NCI-H526 (cell line): ENCODE results near the gene GRB10.
"Not testable (repeated sequence)": the region's sequence is repeated elsewhere in the genome, so short reads cannot be mapped to it uniquely, and the experiment has no call there.

Experiments
- DNase-seq, 2 experiments: peaks; one replicate each; lab custom pipeline; 2025; lab: John Stamatoyannopoulos, UW

GRB10 gene

DNA sequence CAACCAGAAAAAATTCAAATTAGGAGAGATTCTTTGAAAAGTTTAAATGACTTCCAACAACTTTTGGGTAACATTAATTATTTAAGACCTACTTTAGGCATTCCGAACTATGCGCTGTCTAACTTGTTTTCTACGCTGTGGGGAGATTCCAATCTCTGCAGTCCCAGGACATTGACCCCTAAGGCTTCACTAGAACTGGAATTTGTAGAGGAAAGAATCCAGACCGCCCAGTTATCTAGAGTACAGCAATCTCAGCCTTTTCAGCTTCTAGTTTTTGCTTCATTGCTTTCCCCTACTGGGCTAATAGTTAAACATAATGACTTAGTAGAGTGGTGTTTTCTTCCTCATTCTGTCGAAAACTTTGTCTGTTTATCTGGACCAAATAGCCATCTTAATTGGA lies 202.6 kb downstream of the GRB10 start:
- no peak for DNase-seq

DNA sequence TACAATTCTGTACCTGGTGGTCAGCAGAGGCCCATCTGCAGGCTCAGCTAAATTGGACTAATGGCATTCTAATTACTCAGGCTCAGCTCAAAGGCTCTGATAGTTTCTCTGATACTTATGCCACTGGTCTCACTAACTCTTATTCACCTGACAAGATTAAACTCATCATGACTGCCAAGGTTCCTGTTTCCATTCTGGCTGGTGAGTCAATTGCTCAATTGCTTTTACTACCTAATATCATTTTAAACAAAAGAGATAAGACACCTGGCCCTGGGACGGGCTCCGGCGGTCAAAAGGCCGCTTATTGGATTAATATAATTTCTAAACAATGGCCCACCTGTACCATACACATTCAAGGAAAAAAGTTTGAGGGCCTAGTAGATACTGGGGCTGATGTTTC lies 204.6 kb downstream of the GRB10 start:
- not testable (repeated sequence) for DNase-seq

DNA sequence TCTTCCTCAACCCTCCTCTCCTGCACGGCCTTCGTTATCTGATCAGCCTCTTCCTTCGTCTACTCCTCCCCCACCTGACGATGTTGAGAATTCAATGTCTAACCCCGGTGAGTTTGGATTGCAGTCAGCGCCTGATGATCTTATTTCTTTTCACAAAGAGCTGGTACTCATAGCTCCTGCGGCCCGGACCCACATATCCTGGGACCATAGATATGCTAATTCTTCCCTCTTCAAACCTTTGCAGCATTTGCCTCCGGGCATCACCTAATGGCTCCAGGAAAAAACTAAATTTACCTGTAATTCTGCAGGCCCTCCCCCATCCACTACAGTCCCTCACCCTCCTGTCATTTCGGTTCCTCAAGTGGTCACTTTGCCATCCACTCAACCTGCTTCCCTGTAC lies 205.1 kb downstream of the GRB10 start:
- DNase-seq = no peak

DNA sequence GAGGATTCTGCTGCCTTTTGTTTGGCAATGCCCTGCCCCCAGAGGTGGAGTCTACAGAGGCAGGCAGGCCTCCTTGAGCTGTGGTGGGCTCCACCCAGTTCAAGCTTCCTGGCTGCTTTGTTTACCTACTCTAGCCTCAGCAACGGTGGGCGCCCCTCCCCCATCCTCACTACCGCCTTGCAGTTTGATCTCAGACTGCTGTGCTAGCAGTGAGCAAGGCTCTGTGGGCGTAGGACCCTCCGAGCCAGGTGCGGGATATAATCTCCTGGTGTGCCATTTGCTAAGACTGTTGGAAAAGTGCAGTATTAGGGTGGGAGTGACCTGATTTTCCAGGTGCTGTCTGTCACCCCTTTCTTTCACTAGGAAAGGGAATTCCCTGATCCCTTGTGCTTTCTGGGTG lies 206.3 kb downstream of the GRB10 start:
- DNase-seq = not testable (repeated sequence)

DNA sequence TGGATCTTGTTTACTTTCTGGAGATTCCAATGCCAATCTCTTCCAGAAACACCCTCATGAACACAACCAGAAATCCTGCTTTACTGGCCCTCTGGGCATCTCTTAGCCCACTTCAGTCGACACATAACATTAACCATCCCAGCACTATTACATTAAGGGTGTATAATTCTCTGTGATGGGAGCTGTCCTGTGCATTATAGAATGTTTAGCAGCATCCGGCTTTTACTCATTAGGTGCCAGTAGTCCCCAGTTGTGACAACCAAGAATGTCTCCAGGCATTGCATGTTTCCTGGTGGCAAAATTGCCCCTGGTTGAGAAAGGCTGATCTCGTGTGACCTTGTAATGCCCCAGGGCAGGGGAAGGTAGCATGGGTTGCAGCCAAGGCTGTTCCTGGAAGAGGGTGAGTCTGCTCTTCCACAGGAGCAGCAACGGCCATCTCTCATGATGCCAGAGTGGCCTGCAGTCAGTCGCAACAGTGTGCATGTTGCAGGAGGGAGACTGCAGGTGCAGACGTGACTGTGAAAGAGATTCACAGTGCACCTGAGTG lies 214.9 kb downstream of the GRB10 start:
- DNase-seq = no peak

DNA sequence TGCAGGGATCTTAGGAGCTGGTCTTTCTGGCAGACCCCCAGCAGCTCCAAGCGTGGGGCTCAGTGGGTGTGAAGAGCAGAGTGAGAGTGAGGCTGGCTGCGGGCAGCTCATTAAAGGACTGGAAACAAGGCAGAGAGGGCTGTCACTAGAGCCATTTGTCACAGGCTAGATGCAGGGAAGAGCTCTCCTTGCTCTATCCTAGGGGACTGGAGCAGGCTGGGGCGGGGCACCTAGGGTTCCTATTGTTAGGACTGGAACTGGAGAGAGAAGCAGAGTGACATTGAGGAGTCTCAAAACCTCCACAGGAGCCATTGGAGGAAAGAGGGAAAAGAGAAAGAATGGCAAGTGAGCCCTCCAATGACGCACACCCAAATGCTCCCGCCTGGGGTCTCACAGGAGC lies 216.7 kb downstream of the GRB10 start:
- DNase-seq = no peak

DNA sequence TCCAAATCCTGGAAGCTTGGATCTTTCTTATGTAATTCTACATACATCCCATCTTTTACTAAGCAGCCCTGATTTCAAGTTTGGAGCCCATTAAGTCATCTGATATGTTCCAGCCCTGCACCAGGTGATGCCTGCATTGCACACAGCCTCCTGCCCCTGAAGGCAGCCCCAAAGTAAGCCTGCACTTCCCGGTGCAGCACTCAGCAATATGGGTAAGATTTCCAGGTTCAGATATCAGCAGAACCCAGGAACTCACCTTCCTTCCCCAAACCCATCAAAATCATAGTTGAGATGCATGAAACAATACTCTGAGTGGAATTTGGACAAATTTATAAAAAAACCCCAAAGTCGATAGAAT lies 217.2 kb downstream of the GRB10 start:
- no peak for DNase-seq

DNA sequence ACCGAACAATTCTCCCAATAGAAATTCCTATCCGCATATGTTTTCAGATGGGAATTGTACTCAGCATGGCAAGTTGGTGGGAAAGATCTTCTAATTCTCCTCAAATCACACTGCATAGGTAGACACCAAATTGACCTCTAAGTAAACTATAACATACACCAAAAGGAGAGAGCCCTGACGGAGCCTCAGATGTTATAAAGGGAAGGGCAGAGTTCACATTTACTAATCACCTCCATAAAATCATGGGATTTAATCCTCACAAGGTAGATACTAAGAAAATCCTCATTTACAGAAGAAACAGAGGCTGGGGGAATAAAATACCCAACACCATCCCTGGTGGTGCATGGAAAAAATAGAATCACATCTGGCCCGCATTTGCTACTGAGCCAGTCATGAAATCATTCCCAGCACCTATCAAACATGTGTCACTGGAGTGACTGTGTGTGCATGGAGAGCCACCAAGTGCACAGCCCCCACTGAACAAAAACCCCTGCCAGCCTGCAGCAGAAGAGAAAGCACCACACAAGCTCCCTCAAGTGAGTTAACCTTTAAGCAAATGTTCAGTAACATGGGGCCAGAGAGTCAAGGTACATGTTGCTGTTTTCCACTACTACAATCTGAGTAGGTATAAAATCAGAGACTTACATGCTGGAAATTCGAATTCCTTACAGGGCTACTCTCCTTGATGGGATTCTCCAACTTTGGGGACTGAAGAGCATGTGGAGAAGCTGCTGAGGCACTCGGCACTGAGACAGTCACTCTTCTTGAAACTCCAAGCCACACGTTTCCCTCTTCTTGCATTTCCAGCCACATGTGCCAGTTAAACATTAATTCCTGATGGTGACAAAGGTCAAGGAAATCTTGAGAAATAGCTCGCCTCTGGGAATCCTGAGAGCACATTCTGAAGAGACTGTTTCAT lies 217.8 kb downstream of the GRB10 start, which contains the start of gene DDC:
Gene DDC, minus strand, starts transcription at position 766 of the 919 bp plus-strand sequence. CDS start 21,320 bp downstream, outside the sequence.
- DNase-seq = no peak

DNA sequence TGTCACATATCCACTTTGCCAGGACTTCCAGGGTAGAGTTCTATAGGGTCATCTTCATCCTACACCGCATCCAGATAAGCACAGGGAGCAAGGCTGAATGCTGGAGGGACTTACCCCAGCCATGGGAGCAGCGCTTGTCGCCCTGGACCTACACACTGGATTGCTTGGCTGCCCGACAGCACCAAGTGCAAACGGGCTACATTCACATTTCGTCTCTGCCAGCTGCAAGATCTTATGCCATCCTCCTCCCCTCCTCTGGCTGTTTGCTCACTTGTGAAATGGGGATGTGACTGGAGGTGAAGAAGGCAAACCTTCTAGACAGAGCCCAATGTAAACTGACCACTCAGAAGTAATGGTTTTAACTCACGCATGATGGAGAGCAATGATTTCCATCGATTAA lies 218.5 kb downstream of the GRB10 start:
- no peak for DNase-seq

DNA sequence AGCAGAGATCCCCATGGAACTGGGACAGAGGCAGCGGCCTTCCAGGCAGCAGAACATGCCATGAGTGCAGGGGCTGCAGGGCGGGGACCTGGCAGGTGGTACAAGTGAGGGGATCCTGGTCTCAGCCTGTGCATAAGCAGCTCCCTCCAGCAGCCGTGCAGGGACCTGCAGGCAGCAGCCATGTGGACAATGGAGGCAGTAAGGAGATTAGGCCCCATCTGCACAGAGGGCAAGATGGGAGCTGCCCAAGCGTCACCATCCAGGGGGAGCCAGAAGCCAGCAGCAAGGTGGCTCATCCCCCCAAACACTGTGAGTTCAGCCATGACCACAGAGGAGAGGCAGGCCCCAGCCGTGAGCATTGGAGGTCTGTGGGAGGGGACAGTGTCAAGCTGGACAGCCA lies 220.6 kb downstream of the GRB10 start:
- DNase-seq = no peak

DNA sequence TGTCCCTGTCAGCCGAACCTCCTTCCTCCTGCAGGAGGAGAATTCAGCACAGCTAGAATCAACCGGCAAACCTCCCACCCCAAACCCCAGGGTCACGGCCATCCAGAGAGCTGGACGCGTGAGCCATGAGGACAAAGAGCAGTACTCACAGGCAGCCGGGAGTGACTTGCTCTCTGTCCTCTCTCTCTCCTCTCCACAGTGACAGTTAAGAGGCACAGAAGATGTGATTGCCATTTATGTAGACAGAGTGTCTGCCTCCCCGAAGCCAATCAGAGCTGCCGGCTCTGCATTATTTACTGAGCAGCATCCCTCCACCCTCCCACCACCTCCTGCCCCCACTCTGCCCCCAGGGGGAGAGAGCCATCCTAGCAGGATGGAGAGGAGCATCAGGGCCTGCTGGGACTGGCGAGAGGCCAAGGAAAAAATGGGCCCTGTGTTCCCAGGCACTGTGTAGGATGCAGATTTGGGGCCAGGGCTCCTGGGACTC lies 221.8 kb downstream of the GRB10 start:
- DNase-seq = peak in 1 of 2 experiments; percentile 23

DNA sequence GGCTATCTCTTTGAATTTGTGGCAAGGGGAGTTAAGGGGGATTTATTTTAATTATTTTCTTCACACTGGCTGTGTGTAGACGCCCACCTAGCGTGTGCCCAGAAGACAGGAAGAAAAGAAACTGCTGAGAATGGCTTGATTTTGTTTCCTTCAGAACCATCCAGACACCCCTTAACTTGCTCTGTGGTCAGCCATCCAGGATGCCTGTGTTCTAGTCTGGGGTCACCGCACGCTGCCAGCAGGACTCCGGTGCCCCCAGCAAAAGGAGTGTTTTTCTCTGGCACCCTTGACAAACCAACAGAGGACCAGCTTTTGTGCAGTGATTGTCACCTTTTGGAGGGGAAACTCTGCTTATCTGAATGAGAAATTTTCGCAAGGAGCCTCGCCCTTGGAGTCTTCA lies 222.8 kb downstream of the GRB10 start:
- no peak for DNase-seq

DNA sequence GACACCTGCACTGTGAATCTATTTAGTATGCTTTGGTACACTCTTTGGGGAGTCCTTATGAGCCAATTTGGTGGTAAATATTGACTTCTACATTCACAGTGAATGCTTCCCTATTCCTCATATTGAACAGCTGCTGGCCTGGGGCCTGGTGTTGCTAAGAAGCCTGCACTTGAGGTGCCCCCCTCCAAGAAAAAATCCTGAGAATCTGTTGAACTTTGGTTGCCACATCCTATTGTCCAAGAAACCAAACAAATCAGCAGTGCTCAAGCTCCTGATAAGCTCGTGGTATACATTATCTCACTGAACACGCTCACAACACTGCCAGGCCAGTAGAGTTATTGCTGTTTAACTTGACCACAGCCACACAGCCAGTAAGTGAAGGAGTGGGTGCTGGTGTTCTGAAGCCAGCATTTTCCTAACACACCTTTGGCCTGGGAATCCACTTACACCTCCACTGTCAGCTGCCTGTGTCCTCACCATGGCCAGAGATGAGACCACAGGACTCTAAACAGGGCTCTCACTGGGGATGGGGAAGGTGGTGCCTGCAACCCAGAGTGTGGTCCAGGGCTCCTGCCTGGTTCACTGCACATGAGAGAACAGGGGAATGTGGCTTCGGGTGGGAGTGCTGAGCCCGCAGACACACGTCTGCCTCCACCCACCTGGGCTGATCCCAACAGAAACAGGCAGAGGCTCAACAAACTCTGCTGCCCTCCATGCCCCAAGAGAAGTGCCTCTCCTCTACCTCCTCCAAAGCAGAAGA lies 224.2 kb downstream of the GRB10 start:
- DNase-seq = no peak

DNA sequence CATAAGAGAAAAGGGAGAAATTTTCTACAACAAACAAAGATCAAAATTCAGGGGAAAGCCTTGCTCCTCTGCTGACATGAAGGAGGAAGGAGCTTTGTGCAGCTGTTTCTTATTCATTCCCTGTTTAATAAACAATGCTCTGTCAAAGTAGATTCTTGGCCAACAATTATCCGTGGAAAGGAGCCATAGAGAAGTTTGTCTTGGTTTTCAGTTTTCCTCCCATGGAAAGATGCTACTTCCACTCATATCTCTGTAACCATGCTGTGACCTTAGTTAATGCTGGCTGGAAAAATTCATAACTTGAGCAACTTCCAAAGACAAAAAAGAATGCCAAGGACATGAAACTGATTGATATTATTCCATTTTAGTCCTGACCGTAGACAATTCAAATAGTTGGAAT lies 225.6 kb downstream of the GRB10 start:
- DNase-seq = no peak

DNA sequence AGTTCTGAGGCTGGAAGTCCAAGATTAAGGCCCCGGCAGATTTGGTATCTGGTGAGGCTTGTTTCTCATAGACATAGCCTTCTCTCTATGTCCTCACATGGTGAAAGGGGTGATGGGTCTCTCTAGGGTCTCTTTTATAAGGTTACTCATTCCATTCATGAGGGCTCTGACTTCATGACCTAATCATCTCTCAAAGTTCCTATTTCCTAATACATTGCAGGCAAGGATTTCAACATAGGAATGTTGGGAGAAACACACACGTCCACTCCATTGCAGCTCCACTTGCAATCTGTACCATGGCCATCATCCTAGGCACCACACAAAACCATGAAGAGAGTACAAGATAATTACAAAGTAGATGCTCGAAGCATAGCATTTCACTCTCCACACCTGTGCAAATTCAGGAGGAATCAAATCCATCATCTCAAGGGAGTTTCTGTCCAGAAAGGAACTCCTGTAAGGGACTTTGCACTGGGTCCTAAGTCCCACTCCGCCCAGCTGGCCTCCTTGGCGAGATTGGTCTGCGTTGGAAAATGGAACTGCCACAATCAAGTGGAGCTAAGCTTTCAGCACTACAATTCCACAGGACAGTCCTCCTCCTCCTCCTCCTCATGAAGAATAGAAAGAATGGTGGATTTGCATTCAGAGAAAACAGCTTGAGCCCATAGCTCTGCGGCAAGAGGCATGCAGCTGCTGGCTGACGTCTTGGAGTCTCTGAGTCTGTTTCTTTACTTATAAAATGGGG lies 226.3 kb downstream of the GRB10 start:
- DNase-seq = no peak

DNA sequence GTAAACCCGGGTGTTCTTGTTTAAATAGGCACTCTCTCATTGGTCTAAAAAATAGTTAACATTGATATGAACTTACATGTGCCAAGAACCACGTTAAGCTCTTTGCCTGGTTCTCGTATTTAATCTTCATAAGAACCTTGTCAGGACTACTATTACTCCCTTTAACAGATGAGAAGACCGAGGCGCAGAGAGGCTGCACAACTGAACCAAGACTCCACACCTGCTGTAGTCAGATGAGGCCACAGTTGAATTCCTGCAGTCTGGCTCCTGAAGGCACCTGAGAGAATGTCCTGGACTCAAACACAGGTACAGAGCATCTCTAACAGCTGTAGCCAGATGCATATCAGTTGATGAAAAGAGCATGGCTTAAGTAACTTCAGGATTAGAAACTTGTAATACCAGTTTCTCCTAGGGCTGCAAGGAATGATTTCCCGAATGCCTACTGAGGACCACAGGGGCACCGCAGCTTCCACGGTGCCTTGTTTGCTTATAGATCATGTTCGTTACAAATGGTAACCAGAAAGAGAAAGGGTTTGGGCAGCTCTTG lies 227.0 kb downstream of the GRB10 start:
- DNase-seq = no peak

DNA sequence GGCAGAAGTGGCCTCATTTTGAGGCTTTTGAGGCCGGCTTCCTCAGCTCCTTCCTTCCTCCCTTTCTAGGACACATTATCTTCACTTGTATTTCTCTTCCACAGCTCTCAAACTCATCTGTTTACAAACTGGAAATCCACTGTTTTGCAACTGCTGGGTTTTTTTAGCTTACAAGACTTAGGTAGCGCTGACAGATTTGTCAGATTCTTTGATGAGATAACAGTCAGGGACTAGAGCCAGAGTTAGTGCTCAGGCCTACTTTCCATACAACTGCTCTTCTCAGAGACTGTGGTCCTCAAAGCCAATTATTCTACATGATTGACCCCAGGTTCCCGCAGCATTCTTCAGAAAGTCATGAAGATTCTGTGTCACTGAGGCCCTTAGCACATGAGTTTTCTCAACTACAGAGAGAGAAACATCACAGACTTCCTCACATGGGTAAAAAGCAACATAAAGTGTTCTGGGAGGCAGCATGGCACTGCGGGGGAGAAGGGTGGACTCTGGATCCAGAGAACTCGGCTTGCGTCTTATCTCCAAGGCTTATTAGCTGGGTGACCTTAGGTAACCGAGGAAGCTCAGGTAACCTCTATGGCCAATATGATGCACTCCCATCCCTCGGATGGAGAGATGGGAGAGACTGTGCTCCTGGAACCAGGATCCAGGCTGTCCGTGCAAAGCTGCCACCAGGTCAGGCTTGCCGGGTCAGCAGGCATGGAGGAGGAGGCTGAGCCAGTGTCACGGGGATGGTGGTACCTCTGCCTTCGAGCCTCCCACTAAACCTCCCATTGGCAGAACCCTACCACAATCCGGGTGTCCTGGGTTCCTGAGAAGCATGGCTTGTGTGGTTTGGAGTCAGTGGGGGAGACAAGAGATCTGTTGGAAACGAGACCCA lies 228.0 kb downstream of the GRB10 start:
- no peak for DNase-seq

DNA sequence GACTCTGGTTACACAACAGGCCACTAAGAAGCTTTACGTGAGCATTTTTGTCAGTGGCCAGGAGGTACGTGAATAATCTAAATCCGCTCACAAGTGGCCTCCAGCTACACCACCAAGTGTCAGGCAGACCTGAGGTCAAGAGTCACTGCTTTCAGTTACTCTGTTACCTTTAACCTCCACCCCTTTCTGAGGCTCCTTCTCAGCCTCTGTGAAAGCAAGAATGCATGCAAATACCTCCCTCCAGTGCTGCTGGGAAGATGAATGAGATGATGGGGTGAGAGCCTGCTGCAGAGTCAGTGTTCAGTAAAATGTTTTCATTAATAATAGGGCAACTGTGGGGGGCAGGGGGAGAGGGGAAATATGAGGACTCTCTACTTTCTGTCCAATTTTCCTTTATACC lies 228.7 kb downstream of the GRB10 start:
- peak in 1 of 2 experiments; percentile 7 for DNase-seq

DNA sequence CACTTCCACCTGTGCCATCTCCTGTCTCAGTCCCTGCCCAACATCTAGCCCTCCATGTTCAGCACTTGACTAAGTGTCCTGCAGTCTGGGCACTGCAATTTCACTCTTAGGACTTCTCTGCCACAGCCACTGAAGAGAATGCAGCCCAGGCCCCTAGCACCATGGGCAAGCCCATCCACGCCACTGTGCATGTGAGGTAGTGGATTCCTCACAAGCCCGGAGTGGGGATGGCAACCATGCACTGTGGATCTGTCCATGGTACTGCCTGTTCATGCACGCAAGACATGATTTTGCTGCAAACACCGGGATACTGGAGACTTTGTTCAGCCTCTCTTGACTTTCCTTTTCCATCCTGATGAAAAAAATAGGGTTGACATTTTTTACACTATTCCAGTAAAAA lies 229.8 kb downstream of the GRB10 start:
- no peak for DNase-seq

DNA sequence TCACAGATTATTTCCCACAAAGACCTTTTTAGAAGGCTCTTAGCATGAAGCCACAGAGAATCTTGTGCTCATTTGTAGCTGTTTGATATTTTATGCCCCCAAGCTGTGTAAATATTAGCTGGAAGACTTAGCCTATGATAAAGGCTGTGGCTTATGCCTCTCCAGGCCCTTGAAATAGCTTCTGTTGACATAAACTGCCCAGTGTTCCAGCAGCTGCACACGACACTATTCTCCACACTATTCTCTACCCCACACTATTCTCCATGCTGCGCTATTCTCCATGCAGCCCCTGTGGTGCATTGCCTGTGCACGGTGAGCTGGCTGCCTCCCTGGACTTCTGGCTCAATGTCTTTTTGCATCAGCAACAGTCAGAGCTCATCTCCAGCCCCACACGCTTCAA lies 230.6 kb downstream of the GRB10 start:
- DNase-seq = peak; percentile 30 to 52

DNA sequence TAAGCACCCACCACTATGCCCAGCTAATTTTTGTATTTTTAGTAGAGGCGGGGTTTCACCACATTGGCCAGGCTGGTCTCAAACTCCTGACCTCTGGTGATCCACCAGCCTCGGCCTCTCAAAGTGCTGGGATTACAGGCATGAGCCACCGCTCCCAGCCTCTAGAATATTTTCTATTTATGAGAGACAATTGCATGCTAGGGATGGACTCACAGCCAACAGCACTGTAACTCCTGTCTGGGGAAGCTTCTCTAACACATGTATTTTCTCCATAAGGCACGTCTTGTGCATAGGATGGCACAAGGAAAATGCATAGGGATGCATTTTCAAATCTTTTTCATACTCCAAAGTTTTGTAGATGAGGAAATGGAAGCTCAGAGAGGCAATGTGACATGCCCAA lies 237.1 kb downstream of the GRB10 start:
- not testable (repeated sequence) for DNase-seq
